GM06990 (cell line): ENCODE measurements around the gene CST4.

Experiments used
- DNase-seq: peaks from one replicate; pipeline ENCODE4 v3.0.0-alpha.2; 2011; ENCODE audit not compliant: insufficient read length; ENCODE audit errors: extremely low read depth
- H3K27me3 ChIP-seq: replicated peaks from 2 replicates; pipeline ENCODE4 v1.6.0; 2011; ENCODE audit warnings: low read length; ENCODE audit not compliant: control insufficient read depth, insufficient read depth
- H3K36me3 ChIP-seq: 2 replicates; pipeline ENCODE4 v1.5.1; 2011; ENCODE audit warnings: low read length; ENCODE audit not compliant: control insufficient read depth, insufficient read depth
- H3K4me3 ChIP-seq: replicated peaks from 2 replicates; pipeline ENCODE4 v1.5.1; 2011; ENCODE audit warnings: low read depth, mild to moderate bottlenecking, control low read depth, low read length
- CTCF ChIP-seq: IDR thresholded peaks from 2 replicates; pipeline ENCODE4 v1.5.1; 2011; ENCODE audit warnings: low read length, control low read depth, mild to moderate bottlenecking, inconsistent platforms; ENCODE audit not compliant: insufficient read depth, poor library complexity, severe bottlenecking

The CST4 gene

GRCh38 chr20:23680146-23680545 lies 8.7 kb downstream of the CST4 start:
- no peak for DNase-seq
- TF ChIP-seq CTCF, result no peak
- H3K27me3 ChIP-seq, result no peaks in the 10 kb centered on the region; the same call in 1 of the 2 replicates
- no peaks in the 10 kb centered on the region for H3K36me3 ChIP-seq
- no peak overlapping the region for H3K4me3 ChIP-seq

- Histone ChIP-seq H3K36me3 (no peaks in the 10 kb centered on the region), H3K27me3 (no peaks in the 10 kb centered on the region; the same call in 1 of the 2 replicates), H3K4me3 (no peak overlapping the region)
- DNase-seq, result no peak
- TF ChIP-seq CTCF, result no peak
These were observed 9.4 kb downstream of the CST4 start for GRCh38 chr20:23679133-23680092.

- H3K27me3 ChIP-seq, result no peaks in the 10 kb centered on the region; the same call in 1 of the 2 replicates
- H3K36me3 ChIP-seq, result no peaks in the 10 kb centered on the region
- DNase-seq, result no peak
- no peak overlapping the region for H3K4me3 ChIP-seq
- no peak for TF ChIP-seq CTCF
These were observed 15.6 kb downstream of the CST4 start for GRCh38 chr20:23673209-23673608.

GRCh38 chr20:23672158-23672557 lies 16.7 kb downstream of the CST4 start:
- no peak for TF ChIP-seq CTCF
- no peak for DNase-seq
- Histone ChIP-seq H3K27me3 (no peaks in the 10 kb centered on the region; the same call in 1 of the 2 replicates), H3K36me3 (no peaks in the 10 kb centered on the region), H3K4me3 (no peak overlapping the region)

GRCh38 chr20:23671479-23671878 lies 17.4 kb downstream of the CST4 start:
- no peak overlapping the region for H3K4me3 ChIP-seq
- no peaks in the 10 kb centered on the region for H3K36me3 ChIP-seq
- no peak for DNase-seq
- H3K27me3 ChIP-seq, result no peaks in the 10 kb centered on the region; the same call in 1 of the 2 replicates
- no peak for TF ChIP-seq CTCF
